SK-N-MC (cell line): ENCODE data around the gene MTUS2.

Experiments used
- EZH2 ChIP-seq: fragments of 200-600 bp; sonication (generic); IDR thresholded peaks from one replicate; pipeline ENCODE4 v1.6.1; 2017; ENCODE audit warnings: antibody characterized with exemption
- POLR2AphosphoS5 ChIP-seq: IDR thresholded peaks from 2 replicates; pipeline ENCODE4 v1.6.1; 2012; ENCODE audit warnings: mild to moderate bottlenecking, low read depth, low read length, borderline replicate concordance

GRCh38 chr13:29448174-29448573 is 628.0 kb downstream of the MTUS2 start:
- TF ChIP-seq EZH2 (no peak), POLR2AphosphoS5 (no peak)
